HG03280 (cell line): ENCODE measurements around the gene SMAD3.
"Not testable (repeated sequence)": the region's sequence is repeated elsewhere in the genome, so short reads cannot be mapped to it uniquely, and the experiment has no call there.

ENCODE experiments used
- ATAC-seq: cut with Tn5 transposase; IDR thresholded peaks from one replicate; pipeline ENCODE4 v1.9.1; 2021; ENCODE audit warnings: mild to moderate bottlenecking, moderate library complexity; ENCODE audit not compliant: unreplicated experiment

The SMAD3 gene

DNA sequence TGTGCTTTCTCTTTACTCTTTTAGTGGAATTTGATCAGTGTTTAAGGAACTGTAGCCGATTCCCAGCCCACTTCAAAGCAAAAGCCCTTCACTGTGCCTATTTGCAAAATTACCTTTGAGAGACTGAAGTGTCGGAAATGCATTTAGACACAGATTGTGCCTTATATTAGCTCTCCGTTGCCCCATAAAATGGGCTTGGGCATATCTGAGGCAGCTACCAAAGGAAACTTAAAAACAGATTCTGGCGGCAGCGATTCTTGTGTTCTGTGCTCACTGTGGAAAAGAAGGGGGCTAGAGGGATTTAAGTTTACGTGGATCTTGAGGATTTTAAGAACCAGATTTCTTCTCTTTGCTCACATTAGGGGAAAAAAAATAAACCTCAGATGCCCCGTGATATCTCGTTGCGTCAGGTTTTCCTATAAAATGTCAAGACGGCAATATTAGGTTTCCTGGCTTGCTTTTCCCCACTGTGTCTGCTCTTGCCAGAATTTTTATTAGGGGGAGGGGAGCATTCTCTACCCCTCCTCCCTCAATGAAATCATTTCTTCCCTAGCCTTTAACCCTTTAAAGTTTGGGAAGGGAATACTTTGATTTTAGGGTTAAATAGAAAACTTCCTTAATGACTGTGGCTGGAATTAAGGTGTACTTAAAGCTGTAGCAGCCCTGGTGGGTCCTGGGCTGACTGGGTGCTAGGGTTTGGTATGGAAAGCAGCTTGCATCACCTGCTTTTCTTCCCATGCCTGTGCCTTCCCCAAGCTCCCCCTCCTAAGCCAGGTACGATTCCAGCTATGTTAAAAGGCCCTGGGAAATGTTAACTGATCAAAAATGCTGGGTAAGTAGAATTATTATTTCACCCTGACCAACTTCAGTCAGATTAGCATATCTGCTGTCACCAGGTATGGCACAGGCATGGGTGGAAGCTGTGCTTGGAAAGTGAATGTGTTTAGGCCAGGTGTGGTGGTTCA is 73.8 kb downstream of the SMAD3 start:
- ATAC-seq: no peak

DNA sequence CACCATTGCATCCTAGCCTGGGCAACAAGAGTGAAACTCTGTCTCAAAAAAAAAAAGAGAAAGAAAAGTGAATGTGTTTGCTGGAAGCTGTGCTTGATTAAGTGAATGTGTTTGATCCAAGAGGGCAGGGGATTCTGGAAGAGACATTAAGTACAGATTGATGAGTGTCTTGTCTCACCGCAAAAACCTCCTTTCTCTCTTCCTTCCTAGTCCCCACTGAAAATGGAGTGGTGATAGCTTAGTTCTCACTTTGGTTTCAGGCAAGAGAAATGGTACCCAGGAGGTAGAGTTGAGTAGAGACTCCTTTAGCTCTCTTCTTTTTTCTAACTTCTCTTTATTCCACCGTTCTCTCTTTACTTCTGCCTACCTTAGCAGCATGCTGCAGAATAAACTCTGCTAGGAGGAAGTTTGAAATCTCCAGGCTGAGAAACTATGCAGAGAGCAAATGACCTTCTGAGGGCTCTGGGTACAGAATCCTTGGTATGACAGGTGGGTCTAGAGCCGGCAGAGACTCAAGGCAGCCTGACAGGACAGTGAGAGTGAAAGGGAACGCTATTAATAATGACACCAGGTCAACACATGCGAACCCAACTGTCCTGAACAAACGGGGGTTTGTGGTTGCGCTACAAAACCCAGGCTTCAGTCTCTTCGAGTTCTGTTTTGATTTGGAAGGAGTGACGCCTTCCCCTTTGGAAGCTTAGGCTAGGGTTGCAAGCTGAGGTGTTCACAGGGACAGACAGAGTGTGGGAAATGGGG is 74.9 kb downstream of the SMAD3 start:
- peak; percentile 53 for ATAC-seq

DNA sequence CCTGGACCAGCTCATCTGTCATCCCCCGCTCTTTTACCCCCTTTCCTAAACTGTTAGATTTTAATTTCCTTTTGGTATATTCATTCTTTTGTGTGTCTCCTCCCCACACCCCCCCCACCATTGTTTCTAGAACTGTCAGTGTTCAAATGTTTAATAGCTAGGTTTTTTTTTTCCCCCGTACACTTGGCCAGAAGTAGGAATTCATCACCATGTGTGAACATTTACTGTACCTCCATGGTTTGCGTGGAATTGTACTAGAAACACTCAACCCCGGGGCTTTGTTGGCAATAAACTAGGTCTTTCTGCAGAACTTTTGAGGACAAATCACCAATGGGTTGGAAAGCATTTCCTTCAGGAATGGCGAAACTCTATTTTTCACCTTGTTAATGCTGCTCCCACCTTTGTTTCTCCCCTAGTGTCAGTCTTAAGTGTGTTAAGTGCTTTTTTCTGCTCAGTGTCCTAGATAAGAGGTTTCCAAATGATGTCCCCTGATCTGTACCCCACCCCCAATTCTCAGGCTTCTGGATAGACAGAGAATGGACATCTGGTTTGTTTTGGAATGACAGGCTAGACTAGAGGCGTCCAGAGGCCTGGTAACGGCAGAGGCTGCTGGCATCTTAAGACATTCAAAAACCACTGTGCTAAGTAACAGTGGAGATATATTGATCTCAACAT is 76.8 kb downstream of the SMAD3 start:
- ATAC-seq: no peak

DNA sequence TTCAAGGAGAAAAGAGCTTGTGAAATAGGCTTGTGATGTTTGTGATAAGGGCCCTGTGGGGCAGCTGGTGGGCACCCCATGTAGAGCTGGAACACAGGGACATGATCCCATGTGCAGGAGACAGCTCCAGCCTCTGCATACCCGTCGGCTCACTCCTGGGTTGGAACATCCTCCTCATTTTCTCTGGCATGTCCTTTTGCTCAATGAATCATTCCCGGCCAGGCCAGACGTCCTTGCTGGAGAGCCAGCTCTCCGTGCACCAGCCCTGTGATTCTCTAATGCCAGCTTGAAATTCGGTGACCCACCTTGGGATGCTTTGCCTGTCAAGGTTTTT is 77.3 kb downstream of the SMAD3 start:
- no peak for ATAC-seq

DNA sequence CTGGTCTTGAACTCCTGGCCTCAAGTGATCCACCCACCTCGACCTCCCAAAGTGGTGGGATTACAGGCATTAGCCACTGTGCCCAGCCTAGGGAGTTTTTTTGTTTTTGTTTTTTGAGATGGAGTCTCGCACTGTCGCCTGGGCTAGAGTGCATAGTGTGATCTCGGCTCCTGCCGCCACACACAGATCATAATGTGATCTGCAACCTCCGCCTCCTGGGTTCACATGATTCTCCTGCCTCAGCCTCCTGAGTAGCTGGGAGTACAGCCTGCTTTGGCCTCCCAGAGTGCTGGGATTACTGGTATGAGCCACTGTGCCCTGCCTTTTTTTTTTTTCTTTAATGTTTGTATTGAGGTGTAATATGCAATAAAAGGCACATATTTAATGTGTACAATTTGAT is 78.2 kb downstream of the SMAD3 start:
- no peak for ATAC-seq

DNA sequence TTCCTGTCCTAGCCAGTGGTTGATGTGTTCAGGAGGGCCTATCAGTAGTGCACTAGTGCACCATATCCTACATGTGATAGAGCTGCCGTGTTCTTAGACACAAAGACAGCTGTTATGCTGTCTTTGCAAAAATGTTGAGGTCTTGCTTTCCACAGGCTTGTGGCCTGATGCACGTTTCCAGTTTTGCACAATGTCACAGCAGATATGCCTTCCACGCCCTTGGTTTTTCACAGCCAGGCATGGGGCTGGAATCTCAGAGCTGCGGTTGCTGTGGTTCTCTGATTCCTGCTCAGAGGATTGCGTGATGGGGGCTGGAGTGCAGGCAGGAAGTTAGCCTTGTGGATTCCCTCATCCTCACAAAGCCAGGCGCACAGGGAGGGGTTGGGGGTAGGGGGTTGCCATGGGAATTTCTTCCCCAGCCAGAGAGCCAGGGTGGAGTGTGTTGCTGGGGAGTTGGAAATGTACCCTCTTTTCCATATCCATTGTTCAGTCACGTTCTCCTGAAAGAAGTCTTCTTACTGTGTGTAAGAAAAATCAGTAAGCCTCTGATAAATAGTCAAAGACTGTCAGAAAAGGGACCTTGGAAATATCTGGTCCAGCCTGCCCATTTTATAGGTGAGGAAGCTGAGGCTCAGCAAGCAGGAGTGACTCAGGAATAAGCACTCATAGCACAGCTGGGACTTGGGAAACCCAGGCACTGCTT is 79.4 kb downstream of the SMAD3 start:
- no peak for ATAC-seq

DNA sequence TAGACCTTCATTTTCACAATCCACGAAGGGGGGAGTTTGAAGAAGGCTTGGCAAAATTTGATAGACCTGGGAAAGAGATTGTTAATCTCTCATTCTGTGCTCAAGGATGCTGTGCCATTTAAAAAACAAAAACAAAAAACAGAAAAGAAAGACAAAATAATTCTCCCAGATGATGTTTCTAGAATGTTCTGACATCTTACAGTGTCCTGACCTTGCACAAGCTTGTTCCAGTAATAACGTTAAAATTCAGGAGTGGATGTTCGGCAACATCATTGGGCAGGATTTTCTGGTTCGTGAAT is 79.9 kb downstream of the SMAD3 start:
- no peak for ATAC-seq

DNA sequence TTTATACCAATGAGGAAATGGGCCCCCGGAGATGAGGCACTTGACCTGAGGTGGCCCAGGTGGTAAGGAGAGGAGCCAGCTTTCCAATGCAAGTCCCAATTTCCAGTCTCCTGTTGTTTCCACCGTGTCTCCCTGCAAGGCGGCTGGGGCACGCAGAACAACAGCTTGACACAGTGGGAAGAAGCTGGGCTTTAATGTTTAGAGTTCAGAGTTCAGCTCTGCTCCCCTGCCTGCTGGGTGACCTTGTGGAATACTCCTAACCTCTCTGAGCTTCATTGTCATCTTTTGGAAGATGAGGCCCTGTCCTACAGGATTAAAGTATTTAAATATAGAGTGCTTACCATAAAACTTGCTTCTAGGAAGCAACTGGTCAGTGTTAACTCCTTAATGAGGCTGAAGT is 80.3 kb downstream of the SMAD3 start:
- no peak for ATAC-seq

DNA sequence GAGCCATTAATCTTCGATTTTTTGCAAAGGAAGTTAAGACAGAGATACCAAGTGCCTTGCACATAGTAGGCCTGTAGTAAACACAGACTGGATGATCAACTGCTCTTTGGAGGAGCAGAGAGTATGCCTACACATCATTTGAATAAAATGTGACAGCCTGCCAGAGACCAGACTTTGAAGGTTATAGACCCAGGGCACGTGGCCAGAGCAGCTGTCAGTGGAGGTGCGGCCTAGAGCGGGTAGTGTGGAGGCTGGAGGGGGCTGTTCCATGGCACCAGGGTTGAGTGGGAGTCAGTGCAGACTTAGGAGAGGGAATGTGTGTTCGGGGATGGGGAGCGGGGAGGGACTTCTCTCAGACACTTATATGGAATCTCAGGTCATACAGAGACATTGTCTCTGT is 80.8 kb downstream of the SMAD3 start:
- no peak for ATAC-seq

DNA sequence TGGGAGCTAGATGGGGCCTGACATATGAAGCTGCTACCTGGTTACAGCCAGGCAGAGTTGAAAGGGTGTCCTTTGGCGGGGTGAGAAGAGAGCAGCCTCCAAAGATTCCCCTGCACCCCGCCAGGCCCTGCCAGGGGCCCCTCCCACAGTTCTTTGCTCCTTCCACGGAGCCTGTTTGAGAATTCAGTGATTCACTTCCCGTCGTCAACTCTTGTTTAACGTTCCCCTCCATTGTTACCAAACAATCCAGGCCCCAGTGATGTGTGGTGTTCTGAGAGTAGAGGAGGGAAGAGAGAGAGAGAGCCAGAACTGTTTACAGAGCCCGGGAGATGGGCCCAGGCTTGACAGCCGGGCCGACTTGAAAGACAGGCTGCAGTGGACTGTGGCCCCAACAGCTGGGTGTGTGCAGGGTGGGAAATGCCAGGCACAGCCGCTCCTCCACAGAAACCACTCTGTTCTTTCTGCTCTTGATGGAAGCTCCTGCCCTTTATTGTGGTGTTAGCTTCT is 81.5 kb downstream of the SMAD3 start:
- ATAC-seq: no peak

DNA sequence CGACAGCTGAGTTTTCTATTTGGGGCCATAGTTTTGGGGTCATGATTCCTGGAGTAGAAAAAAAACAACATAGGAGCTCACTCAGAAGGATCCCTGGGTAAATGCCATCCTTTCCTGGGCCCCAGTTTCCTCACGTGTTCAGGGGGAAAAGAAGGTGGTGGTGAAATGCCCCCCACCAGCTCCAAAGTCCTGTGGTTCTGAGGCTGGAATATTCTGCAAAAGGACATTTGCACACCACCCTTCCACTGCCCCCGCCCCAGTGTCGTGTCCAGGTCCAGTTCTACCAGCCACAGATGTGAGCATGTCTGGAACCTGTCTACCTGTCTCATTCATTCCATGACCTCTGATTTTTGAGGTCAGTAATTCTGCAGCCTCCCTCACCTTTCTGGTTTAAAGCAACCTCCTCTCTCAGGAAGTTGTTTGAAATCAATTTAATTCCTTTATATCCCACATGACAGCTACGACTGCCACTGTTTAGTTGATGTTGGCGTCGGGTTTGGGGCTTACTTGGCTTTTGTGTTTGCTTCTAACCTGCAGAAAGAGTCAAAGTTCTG is 82.1 kb downstream of the SMAD3 start:
- ATAC-seq: no peak

DNA sequence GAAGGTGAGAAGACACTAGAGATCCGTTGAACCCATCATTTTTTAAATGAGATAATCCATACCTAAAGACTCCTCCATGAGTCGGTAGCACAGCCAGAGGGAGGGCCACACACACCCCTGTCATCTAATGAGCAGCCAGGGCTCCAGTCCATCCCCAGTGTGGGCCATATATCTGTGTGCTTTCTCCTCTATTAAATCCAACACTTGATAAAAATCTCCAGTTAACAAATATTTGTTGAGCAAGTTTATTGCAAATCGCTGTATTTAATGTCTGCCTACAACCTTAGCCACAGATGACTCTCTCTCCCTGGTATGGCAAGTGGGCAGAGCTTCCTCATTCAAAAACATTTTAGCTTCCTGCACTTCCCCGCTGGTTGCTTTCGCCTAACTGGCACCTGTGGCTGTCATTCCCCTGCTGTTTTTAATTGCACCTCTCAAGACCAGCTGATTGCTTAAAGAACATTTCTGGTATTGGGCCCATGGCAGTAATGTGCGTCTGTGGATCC is 82.8 kb downstream of the SMAD3 start:
- no peak for ATAC-seq

DNA sequence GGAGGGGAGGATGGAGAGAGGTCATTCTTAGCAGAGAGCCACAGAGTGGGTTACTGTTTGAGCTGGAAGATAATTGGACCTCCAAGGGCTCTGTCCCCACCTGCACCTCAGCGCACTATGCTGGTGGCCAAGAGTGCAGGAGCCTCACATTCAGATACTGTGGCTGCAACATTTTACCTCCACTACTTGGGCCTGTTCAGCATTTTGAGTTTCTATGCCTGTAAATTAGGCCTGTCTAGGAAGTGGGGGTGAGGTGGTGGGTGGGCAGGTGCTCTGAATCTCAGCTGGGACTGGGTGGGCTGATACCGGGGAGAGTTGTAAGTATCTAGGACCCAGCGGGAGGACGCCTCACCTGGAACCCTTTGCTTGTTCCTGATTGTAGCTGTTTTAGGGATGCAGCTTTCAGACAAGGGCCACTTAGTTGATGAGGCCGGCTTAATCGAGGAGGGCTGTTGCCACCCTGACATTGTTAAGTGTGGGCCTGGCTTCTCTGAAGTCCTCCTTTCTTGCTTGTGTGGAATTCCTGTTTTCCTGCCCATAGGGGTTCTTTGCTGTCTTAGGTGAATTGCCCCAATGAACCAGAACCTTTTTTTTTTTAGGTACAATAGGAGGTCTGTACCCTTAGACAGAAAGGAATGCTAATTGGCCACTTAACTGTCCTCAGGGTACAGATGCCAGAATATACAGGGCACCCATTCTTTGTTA is 83.8 kb downstream of the SMAD3 start:
- no peak for ATAC-seq

DNA sequence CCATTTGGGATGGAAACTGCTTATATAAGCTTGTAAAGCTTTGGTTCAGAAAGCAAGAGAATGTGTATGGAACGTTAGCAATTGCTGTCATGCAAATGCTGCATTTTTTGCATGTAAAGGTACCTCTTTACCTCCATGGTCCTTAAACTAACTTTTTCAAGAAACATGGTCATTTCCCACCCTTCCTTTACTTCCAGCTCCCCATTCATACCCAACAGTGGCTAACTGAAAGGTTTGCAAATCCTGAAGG is 84.3 kb downstream of the SMAD3 start:
- ATAC-seq: no peak

DNA sequence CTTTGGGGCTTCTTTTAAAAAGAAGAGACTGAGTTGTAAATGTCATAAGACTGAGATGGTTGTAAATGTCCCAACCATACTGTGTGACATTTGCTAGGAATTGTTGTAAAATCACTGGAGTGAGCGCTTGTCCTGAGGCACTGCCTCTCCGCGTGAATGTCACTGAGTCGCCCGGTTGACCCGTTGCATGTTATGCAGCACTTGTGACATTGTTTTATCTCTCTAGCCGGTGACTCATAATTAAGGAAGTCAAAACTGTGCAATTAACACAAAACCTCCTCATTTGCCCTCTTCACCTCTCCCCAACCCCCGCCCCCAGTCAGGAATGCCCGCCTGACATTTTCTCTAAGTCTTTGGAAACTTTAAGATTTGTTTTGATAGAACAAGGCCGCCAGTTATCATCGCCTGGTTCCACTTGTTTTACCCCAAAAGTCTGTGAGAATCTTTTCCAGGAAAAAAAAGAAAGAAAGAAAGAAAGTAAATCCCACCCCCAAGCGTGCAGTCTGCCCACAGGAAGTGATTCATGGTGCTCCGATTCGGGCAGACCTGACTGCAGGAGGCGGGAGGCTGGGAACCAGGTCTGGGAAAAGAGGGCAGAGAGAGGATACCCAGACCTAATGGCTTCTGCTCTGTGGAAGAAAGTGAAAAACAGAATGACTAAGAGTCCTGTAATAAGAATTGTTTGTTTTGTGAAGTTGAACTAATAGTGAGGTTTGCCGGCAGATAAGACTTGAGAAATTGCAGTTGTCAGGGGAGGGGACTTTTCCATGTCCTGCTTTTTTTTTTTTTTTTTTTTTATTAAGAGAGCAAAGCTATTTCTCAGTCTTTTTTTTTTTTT is 84.8 kb downstream of the SMAD3 start:
- no peak for ATAC-seq

DNA sequence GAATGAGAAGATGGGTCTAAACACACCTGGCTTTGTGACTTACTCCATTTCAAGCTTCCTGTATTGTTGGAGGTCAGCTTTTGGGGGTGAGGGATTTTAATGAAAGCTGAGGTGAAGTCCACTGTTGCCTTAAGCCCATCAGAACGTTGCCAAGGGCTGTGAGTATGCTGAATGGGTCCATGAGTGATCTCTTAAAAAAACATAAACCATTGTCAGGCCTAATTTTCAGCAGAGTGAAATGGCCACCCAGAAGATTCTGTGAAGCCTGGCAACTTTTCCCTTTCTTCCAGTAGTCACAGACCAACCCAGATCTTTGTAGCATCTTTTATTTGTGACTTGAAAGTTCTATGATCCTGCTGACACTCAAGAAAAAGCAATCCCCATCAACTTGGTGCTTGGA is 87.0 kb downstream of the SMAD3 start:
- no peak for ATAC-seq

DNA sequence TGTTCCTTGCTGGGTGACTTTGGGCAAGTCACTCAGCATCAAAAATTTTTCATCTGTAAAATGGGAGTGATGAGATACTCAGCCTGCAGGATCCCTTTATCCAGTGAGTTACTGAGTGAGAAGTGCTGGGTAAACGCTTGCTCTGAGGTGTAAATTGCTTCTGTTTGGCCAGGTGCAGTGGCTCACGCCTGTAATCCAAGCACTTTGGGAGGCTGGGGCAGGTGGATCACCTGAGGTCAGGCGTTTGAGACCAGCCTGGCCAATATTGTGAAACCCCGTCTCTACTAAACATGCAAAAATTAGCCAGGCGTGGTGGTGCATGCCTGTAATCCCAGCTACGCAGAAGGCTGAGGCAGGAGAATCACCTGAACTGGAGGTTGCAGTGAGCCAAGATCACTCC is 87.6 kb downstream of the SMAD3 start:
- ATAC-seq: not testable (repeated sequence)

DNA sequence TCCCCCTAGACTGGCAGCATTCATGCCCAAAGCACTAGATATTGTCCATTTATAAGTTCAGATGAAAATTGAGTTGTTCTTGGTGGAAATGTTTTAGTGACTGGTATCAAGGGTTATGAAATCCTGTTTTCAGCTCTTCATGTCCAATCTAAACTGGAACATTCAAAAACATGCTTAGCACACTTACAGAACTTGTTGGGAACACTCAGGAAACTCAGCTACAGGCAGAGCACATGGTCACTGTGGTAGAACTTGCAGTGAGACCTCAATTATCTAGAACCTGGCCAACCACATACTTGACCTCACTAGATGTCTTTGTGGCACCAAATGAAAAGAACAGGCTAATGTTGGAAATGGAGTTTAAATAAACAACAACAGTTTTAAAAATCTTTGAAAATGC is 88.8 kb downstream of the SMAD3 start:
- ATAC-seq: no peak

DNA sequence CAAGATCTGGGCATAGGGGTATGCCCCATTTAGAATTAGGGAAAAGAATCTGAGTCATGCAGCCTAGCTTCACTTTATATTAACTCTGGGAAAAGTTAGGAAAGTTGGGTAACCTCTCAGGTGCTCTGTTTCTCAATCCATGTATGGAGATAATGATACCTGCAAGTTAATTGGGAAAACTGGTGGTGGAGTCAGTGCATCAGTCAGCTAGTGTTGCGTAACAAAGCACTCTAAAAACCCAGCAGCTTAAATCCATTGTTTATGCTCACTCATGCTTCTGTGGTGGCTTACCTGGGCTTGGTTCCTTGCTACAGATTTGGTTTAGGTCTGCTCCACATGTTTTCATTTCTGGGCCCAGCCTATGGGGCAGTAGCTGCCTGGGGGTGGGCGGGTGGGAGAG is 91.0 kb downstream of the SMAD3 start:
- no peak for ATAC-seq
